Erythroblast (primary cell): ENCODE measurements around the gene CD83.

ENCODE experiments used
- GATA1 ChIP-seq: IDR thresholded peaks from 2 replicates; pipeline ENCODE4 v1.6.1; 2011; ENCODE audit warnings: low read depth, mild to moderate bottlenecking, control low read depth, low read length, moderate library complexity
- POLR2A ChIP-seq: IDR thresholded peaks from 2 replicates; pipeline ENCODE4 v1.6.1; 2011; ENCODE audit warnings: mild to moderate bottlenecking, low read length

DNA sequence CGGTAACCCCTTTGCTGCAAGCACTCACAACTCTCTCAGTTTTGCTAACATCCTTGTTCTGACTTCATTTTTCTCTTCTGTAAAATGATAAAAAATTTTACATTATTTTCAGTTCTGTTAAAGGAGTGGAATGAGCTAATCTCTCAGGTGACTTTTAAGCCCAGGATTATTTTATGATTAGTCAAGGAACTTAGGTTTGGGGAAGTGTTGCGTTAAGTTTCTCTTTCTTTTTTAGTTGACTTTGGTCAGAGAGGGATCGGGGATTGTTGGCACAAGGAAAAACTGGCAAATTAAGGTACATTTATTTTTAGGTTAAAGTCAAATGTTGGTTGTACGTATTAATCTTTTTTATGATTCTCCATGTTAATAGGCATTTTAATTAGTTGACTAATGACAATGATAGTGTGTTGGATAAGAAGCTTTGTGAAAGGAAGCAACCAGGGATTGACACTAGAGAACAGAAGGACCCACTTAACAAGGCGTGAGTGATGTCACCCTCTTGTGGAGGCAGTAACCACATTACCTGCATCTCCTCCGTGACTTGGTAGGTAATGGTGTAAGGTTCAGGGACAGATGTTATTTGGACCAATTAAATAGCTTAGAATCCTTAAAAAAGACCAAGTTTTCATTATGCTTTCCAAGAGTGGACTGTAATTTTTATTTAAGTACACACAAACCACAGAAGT is 31.6 kb downstream of the CD83 start:
- no peak for TF ChIP-seq POLR2A
- no peak for TF ChIP-seq GATA1
